Measurements from ENCODE around the gene PYROXD2. TPM values are rescaled to one million over a fixed set of nuclear protein-coding genes. Genes with fewer than 3 reads are reported as not detected.

The PYROXD2 gene
- 1 to 10 TPM; 5.9 to 9.4 TPM for total RNA-seq

GRCh38 chr10:98414932-98415730 lies at the start of gene PYROXD2:
Gene PYROXD2, minus strand, starts transcription at chr10:98415182. Its CDS starts 47 bp downstream, at chr10:98415135.
- DNase-seq: peak; percentile 92
- Histone ChIP-seq H3K27me3 (no peaks in the 10 kb centered on the region), H3K9ac (ENCODE audit: low read depth in 2 of 2, low read length in 2 of 2) (peak within 1 kb of the TSS; percentile 62 to 80), H3K36me3 (peaks cover 13% of the 10 kb centered on the region), H3K9me3 (no peaks in the 10 kb centered on the region), H3K4me1 (peaks cover 4% of the 10 kb centered on the region), H3K27ac (peak within 1 kb of the TSS; percentile 64), H3K4me3 (peak within 1 kb of the TSS; percentile 47)
- intact Hi-C loops (cut with DNase I): no loop called here
- TF ChIP-seq CTCF (IDR thresholded peaks at IDR 0.05): no peak

- Histone ChIP-seq H3K4me1 (no peaks in the 10 kb centered on the region), H3K27ac (no peak overlapping the region), H3K9ac (ENCODE audit: low read depth in 2 of 2, low read length in 2 of 2) (no peak overlapping the region), H3K36me3 (no peaks in the 10 kb centered on the region), H3K4me3 (no peak overlapping the region), H3K9me3 (no peaks in the 10 kb centered on the region), H3K27me3 (no peaks in the 10 kb centered on the region)
- intact Hi-C loops (cut with DNase I): loop anchor here (10.0 kb wide), 1 partner anchor 111 kb away; no protein-coding TSS in a partner anchor
- TF ChIP-seq CTCF (IDR thresholded peaks at IDR 0.05): no peak
- DNase-seq: no peak
Observed at GRCh38 chr10:98463976-98464754, 49.2 kb upstream of the PYROXD2 start.

- no peak overlapping the region for H3K4me3 ChIP-seq
- H3K36me3 ChIP-seq: no peaks in the 10 kb centered on the region
- no peak overlapping the region for H3K27ac ChIP-seq
- intact Hi-C loops (cut with DNase I): loop anchor here (10.0 kb wide), 1 partner anchor 112 kb away; no protein-coding TSS in a partner anchor
- H3K9ac ChIP-seq (ENCODE audit: low read depth in 2 of 2, low read length in 2 of 2): no peak overlapping the region
- H3K27me3 ChIP-seq: no peaks in the 10 kb centered on the region
- no peak for DNase-seq
- H3K9me3 ChIP-seq: no peaks in the 10 kb centered on the region
- no peak for TF ChIP-seq CTCF (IDR thresholded peaks at IDR 0.05)
- H3K4me1 ChIP-seq: no peaks in the 10 kb centered on the region
Observed at GRCh38 chr10:98463016-98463415, 48.0 kb upstream of the PYROXD2 start.

GRCh38 chr10:98461500-98461842 lies 46.5 kb upstream of the PYROXD2 start:
- H3K27me3 ChIP-seq: no peaks in the 10 kb centered on the region
- H3K9me3 ChIP-seq: no peaks in the 10 kb centered on the region
- H3K27ac ChIP-seq: no peak overlapping the region
- TF ChIP-seq CTCF (IDR thresholded peaks at IDR 0.05): no peak
- H3K4me1 ChIP-seq: no peaks in the 10 kb centered on the region
- H3K9ac ChIP-seq (ENCODE audit: low read depth in 2 of 2, low read length in 2 of 2): no peak overlapping the region
- no peak for DNase-seq
- H3K4me3 ChIP-seq: no peak overlapping the region
- intact Hi-C loops (cut with DNase I): loop anchor here (10.0 kb wide), 1 partner anchor 113 kb away; no protein-coding TSS in a partner anchor
- no peaks in the 10 kb centered on the region for H3K36me3 ChIP-seq

GRCh38 chr10:98460837-98461499 lies 46.0 kb upstream of the PYROXD2 start:
- Histone ChIP-seq H3K4me3 (no peak overlapping the region), H3K36me3 (no peaks in the 10 kb centered on the region), H3K9ac (ENCODE audit: low read depth in 2 of 2, low read length in 2 of 2) (no peak overlapping the region), H3K9me3 (no peaks in the 10 kb centered on the region), H3K4me1 (no peaks in the 10 kb centered on the region), H3K27ac (no peak overlapping the region), H3K27me3 (no peaks in the 10 kb centered on the region)
- DNase-seq: peak; percentile 63
- TF ChIP-seq CTCF (IDR thresholded peaks at IDR 0.05): no peak
- intact Hi-C loops (cut with DNase I): loop anchor here (10.0 kb wide), 1 partner anchor 114 kb away; no protein-coding TSS in a partner anchor

Measured in colonic mucosa (tissue), 4 donors.